ENCODE measurements around the gene PLAAT2. TPM values are rescaled to one million over a fixed set of nuclear protein-coding genes. Genes with fewer than 3 reads are reported as not detected.

Gene PLAAT2
- total RNA-seq, 1 experiment from 2014 or later = 0.66 TPM

DNA sequence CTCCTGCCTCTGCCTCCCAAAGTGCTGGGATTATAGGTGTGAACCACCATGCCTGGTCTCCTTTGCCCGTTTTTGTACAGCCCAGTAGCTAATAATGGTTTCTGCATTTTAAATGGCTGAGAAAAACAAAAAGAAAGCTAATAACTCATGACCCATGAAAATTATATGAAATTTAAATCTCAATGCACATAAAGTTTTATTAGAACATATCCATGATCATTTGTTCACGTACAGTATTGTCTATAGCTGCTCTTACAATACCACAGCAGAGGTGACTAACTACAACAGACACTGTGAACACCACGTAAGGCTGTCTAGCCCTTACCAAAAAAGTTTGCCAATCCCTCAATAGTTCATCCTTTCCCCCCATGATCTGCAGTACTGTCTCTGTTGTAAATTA is 6.4 kb upstream of the PLAAT2 start (continued):
- TF ChIP-seq, protein P1, sequence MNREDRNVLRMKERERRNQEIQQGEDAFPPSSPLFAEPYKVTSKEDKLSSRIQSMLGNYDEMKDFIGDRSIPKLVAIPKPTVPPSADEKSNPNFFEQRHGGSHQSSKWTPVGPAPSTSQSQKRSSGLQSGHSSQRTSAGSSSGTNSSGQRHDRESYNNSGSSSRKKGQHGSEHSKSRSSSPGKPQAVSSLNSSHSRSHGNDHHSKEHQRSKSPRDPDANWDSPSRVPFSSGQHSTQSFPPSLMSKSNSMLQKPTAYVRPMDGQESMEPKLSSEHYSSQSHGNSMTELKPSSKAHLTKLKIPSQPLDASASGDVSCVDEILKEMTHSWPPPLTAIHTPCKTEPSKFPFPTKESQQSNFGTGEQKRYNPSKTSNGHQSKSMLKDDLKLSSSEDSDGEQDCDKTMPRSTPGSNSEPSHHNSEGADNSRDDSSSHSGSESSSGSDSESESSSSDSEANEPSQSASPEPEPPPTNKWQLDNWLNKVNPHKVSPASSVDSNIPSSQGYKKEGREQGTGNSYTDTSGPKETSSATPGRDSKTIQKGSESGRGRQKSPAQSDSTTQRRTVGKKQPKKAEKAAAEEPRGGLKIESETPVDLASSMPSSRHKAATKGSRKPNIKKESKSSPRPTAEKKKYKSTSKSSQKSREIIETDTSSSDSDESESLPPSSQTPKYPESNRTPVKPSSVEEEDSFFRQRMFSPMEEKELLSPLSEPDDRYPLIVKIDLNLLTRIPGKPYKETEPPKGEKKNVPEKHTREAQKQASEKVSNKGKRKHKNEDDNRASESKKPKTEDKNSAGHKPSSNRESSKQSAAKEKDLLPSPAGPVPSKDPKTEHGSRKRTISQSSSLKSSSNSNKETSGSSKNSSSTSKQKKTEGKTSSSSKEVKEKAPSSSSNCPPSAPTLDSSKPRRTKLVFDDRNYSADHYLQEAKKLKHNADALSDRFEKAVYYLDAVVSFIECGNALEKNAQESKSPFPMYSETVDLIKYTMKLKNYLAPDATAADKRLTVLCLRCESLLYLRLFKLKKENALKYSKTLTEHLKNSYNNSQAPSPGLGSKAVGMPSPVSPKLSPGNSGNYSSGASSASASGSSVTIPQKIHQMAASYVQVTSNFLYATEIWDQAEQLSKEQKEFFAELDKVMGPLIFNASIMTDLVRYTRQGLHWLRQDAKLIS (CRISPR knock-in tag; IDR thresholded peaks at IDR 0.05; ENCODE audit: borderline replicate concordance) = no peak
- TF ChIP-seq CREM (CRISPR knock-in tag; IDR thresholded peaks at IDR 0.05) = no peak

DNA sequence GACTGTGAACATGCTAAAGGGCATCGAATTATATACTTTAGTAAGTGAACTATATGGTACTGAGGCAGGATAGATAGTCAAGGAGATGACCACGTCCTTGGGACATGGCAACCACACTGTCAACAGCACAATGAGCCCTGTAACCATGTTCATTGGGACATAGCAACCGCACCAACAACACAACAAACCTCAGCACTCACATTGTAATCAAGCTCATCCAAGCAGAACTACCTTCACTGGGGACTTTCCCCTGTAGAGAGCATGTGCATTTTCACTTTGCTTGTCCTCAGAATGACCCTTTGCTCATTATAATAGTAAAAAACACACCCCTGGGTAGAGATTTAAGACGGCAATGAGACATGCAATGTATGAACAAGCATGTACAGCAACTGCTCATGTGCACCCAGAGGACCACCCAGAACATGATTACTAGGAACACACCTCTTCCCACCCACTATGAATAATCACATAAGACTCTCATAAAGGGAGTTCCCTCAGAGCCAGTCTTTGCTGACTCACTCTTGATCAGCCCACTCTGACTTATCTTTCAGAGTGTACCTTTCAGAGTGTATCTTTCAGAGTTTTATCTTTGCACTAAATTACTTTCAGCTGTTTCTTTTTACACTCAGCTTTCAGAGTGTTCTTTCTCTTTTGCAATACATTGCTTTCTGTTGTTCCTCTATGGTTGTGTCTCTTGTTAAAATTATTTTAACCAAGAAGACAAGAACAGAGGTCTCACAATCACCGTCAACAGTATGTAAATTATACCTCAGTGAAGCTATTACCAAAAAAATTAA is 4.1 kb upstream of the PLAAT2 start:
- POLR2A ChIA-PET = no interaction called here
- no peaks in the 10 kb centered on the region for H3K36me3 Mint-ChIP-seq
- peak; percentile 58 for ATAC-seq
- no peaks in the 10 kb centered on the region; the same call in 1 of the 2 replicates for H3K27me3 Mint-ChIP-seq (ENCODE audit: low read depth)
- no peak for DNase-seq (ENCODE audit: low spot score)
- H3K4me3 Mint-ChIP-seq = no peak overlapping the region
- CTCF ChIA-PET = no interaction called here
- peak overlapping the region; percentile 51 for H3K27ac Mint-ChIP-seq
- peaks cover 4% of the 10 kb centered on the region; the same call in 1 of the 2 replicates for H3K9me3 Mint-ChIP-seq
- peaks cover 32% of the 10 kb centered on the region for H3K4me1 Mint-ChIP-seq
- TF ChIP-seq, protein P2, sequence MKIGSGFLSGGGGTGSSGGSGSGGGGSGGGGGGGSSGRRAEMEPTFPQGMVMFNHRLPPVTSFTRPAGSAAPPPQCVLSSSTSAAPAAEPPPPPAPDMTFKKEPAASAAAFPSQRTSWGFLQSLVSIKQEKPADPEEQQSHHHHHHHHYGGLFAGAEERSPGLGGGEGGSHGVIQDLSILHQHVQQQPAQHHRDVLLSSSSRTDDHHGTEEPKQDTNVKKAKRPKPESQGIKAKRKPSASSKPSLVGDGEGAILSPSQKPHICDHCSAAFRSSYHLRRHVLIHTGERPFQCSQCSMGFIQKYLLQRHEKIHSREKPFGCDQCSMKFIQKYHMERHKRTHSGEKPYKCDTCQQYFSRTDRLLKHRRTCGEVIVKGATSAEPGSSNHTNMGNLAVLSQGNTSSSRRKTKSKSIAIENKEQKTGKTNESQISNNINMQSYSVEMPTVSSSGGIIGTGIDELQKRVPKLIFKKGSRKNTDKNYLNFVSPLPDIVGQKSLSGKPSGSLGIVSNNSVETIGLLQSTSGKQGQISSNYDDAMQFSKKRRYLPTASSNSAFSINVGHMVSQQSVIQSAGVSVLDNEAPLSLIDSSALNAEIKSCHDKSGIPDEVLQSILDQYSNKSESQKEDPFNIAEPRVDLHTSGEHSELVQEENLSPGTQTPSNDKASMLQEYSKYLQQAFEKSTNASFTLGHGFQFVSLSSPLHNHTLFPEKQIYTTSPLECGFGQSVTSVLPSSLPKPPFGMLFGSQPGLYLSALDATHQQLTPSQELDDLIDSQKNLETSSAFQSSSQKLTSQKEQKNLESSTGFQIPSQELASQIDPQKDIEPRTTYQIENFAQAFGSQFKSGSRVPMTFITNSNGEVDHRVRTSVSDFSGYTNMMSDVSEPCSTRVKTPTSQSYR (CRISPR knock-in tag; IDR thresholded peaks at IDR 0.05) = no peak
- TF ChIP-seq RORB (CRISPR knock-in tag; IDR thresholded peaks at IDR 0.05) = no peak
- TF ChIP-seq, protein P3, sequence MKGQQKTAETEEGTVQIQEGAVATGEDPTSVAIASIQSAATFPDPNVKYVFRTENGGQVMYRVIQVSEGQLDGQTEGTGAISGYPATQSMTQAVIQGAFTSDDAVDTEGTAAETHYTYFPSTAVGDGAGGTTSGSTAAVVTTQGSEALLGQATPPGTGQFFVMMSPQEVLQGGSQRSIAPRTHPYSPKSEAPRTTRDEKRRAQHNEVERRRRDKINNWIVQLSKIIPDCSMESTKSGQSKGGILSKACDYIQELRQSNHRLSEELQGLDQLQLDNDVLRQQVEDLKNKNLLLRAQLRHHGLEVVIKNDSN (CRISPR knock-in tag; IDR thresholded peaks at IDR 0.05) = no peak
- no peak for TF ChIP-seq MXD4 (CRISPR knock-in tag; IDR thresholded peaks at IDR 0.05; ENCODE audit: borderline replicate concordance)
- TF ChIP-seq, protein P4, sequence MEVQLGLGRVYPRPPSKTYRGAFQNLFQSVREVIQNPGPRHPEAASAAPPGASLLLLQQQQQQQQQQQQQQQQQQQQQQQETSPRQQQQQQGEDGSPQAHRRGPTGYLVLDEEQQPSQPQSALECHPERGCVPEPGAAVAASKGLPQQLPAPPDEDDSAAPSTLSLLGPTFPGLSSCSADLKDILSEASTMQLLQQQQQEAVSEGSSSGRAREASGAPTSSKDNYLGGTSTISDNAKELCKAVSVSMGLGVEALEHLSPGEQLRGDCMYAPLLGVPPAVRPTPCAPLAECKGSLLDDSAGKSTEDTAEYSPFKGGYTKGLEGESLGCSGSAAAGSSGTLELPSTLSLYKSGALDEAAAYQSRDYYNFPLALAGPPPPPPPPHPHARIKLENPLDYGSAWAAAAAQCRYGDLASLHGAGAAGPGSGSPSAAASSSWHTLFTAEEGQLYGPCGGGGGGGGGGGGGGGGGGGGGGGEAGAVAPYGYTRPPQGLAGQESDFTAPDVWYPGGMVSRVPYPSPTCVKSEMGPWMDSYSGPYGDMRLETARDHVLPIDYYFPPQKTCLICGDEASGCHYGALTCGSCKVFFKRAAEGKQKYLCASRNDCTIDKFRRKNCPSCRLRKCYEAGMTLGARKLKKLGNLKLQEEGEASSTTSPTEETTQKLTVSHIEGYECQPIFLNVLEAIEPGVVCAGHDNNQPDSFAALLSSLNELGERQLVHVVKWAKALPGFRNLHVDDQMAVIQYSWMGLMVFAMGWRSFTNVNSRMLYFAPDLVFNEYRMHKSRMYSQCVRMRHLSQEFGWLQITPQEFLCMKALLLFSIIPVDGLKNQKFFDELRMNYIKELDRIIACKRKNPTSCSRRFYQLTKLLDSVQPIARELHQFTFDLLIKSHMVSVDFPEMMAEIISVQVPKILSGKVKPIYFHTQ (CRISPR knock-in tag; IDR thresholded peaks at IDR 0.05) = no peak
- TF ChIP-seq NFYB (CRISPR knock-in tag; conservative IDR thresholded peaks at IDR 0.05; ENCODE audit: low read depth) = no peak
- no peak for TF ChIP-seq NR2C2 (CRISPR knock-in tag; IDR thresholded peaks at IDR 0.05)
- TF ChIP-seq CREB1 (CRISPR knock-in tag; IDR thresholded peaks at IDR 0.05) = no peak
- no peak for TF ChIP-seq ZNF219 (CRISPR knock-in tag; IDR thresholded peaks at IDR 0.05; ENCODE audit: borderline replicate concordance)
- TF ChIP-seq SMAD3 (CRISPR knock-in tag; IDR thresholded peaks at IDR 0.05; ENCODE audit: borderline replicate concordance) = no peak
- TF ChIP-seq, protein P5, sequence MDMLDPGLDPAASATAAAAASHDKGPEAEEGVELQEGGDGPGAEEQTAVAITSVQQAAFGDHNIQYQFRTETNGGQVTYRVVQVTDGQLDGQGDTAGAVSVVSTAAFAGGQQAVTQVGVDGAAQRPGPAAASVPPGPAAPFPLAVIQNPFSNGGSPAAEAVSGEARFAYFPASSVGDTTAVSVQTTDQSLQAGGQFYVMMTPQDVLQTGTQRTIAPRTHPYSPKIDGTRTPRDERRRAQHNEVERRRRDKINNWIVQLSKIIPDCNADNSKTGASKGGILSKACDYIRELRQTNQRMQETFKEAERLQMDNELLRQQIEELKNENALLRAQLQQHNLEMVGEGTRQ (CRISPR knock-in tag; IDR thresholded peaks at IDR 0.05) = no peak
- TF ChIP-seq, protein P6, sequence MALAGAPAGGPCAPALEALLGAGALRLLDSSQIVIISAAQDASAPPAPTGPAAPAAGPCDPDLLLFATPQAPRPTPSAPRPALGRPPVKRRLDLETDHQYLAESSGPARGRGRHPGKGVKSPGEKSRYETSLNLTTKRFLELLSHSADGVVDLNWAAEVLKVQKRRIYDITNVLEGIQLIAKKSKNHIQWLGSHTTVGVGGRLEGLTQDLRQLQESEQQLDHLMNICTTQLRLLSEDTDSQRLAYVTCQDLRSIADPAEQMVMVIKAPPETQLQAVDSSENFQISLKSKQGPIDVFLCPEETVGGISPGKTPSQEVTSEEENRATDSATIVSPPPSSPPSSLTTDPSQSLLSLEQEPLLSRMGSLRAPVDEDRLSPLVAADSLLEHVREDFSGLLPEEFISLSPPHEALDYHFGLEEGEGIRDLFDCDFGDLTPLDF (CRISPR knock-in tag; IDR thresholded peaks at IDR 0.05) = no peak
- TF ChIP-seq TP53 (CRISPR knock-in tag; IDR thresholded peaks at IDR 0.05) = no peak
- TF ChIP-seq, protein P7, sequence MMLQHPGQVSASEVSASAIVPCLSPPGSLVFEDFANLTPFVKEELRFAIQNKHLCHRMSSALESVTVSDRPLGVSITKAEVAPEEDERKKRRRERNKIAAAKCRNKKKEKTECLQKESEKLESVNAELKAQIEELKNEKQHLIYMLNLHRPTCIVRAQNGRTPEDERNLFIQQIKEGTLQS (CRISPR knock-in tag; conservative IDR thresholded peaks at IDR 0.05) = no peak
- TF ChIP-seq, protein P8, sequence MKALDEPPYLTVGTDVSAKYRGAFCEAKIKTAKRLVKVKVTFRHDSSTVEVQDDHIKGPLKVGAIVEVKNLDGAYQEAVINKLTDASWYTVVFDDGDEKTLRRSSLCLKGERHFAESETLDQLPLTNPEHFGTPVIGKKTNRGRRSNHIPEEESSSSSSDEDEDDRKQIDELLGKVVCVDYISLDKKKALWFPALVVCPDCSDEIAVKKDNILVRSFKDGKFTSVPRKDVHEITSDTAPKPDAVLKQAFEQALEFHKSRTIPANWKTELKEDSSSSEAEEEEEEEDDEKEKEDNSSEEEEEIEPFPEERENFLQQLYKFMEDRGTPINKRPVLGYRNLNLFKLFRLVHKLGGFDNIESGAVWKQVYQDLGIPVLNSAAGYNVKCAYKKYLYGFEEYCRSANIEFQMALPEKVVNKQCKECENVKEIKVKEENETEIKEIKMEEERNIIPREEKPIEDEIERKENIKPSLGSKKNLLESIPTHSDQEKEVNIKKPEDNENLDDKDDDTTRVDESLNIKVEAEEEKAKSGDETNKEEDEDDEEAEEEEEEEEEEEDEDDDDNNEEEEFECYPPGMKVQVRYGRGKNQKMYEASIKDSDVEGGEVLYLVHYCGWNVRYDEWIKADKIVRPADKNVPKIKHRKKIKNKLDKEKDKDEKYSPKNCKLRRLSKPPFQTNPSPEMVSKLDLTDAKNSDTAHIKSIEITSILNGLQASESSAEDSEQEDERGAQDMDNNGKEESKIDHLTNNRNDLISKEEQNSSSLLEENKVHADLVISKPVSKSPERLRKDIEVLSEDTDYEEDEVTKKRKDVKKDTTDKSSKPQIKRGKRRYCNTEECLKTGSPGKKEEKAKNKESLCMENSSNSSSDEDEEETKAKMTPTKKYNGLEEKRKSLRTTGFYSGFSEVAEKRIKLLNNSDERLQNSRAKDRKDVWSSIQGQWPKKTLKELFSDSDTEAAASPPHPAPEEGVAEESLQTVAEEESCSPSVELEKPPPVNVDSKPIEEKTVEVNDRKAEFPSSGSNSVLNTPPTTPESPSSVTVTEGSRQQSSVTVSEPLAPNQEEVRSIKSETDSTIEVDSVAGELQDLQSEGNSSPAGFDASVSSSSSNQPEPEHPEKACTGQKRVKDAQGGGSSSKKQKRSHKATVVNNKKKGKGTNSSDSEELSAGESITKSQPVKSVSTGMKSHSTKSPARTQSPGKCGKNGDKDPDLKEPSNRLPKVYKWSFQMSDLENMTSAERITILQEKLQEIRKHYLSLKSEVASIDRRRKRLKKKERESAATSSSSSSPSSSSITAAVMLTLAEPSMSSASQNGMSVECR (CRISPR knock-in tag; IDR thresholded peaks at IDR 0.05; ENCODE audit: borderline replicate concordance) = no peak
- no peak for TF ChIP-seq MYBL2 (CRISPR knock-in tag; IDR thresholded peaks at IDR 0.05)
